ENCODE results near the gene TEKT2. TPM values are rescaled to one million over a fixed set of nuclear protein-coding genes. Genes with fewer than 3 reads are reported as not detected.

Gene TEKT2
- total RNA-seq, 4 donors from 2014 or later = 0.90 TPM; not detected in 3

DNA sequence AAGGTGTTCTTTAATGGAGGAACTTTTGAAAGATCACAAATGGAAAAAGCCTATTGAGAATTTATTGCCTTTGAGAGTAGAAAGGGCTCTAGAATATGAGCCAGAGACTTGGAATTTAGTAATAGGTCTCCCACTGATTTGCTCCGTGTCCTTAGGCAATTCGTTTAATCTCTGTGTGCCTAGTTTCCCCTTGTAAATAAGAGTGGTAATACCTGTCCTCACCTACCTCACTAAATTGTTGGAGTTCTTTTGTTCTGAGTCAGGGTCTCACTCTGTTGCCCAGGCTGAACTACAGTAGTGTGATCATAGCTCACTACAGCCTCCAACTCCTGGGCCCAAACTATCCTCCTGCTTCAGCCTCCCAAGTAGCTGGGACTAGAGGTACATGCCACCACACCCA lies 15.0 kb upstream of the TEKT2 start:
- no peaks in the 10 kb centered on the region for H3K27me3 ChIP-seq
- H3K9me3 ChIP-seq = no peaks in the 10 kb centered on the region
- TF ChIP-seq EP300 (IDR thresholded peaks at IDR 0.05) (no peak), POLR2A (IDR thresholded peaks at IDR 0.05) (no peak)
- TF ChIP-seq, protein P1, sequence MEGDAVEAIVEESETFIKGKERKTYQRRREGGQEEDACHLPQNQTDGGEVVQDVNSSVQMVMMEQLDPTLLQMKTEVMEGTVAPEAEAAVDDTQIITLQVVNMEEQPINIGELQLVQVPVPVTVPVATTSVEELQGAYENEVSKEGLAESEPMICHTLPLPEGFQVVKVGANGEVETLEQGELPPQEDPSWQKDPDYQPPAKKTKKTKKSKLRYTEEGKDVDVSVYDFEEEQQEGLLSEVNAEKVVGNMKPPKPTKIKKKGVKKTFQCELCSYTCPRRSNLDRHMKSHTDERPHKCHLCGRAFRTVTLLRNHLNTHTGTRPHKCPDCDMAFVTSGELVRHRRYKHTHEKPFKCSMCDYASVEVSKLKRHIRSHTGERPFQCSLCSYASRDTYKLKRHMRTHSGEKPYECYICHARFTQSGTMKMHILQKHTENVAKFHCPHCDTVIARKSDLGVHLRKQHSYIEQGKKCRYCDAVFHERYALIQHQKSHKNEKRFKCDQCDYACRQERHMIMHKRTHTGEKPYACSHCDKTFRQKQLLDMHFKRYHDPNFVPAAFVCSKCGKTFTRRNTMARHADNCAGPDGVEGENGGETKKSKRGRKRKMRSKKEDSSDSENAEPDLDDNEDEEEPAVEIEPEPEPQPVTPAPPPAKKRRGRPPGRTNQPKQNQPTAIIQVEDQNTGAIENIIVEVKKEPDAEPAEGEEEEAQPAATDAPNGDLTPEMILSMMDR (IDR thresholded peaks at IDR 0.05) = no peak
- WGBS, 2 donors = 79 to 84% methylated on average over 2 of the region's 2 CpGs
- no peaks in the 10 kb centered on the region for H3K4me1 ChIP-seq
- H3K4me3 ChIP-seq = no peak overlapping the region
- H3K27ac ChIP-seq = no peak overlapping the region
- no peak for DNase-seq (ENCODE audit: low spot score in 2 of 2)
- H3K36me3 ChIP-seq = no peaks in the 10 kb centered on the region

DNA sequence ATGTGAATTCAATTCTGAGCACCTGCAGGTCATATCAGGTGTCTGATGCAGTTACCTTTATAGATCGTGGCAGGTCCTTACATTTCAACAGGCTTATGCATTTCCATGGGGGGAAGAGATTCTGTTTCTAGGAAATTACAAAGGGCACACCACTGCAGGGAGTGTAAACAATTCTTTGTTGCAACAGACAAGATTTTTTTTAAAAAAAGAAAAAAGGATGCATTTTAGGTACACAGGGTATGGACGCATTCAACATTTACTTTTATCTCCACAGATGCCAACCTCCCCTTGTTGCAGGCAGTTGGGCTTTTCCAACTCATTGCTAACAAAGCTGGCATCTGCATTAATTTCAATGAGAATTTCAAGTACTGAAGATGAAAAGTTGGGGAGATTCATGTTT lies 13.5 kb upstream of the TEKT2 start:
- H3K4me3 ChIP-seq = no peak overlapping the region
- H3K9me3 ChIP-seq = no peaks in the 10 kb centered on the region
- DNase-seq (ENCODE audit: low spot score in 2 of 2) = no peak
- TF ChIP-seq POLR2A (IDR thresholded peaks at IDR 0.05) = no peak
- TF ChIP-seq EP300 (IDR thresholded peaks at IDR 0.05) = no peak
- TF ChIP-seq, protein P1 (IDR thresholded peaks at IDR 0.05) = no peak
- no peak overlapping the region for H3K27ac ChIP-seq
- H3K36me3 ChIP-seq = no peaks in the 10 kb centered on the region
- no peaks in the 10 kb centered on the region for H3K27me3 ChIP-seq
- no peaks in the 10 kb centered on the region for H3K4me1 ChIP-seq
- 77 to 81% methylated on average over 2 of the region's 2 CpGs for WGBS, 2 donors

DNA sequence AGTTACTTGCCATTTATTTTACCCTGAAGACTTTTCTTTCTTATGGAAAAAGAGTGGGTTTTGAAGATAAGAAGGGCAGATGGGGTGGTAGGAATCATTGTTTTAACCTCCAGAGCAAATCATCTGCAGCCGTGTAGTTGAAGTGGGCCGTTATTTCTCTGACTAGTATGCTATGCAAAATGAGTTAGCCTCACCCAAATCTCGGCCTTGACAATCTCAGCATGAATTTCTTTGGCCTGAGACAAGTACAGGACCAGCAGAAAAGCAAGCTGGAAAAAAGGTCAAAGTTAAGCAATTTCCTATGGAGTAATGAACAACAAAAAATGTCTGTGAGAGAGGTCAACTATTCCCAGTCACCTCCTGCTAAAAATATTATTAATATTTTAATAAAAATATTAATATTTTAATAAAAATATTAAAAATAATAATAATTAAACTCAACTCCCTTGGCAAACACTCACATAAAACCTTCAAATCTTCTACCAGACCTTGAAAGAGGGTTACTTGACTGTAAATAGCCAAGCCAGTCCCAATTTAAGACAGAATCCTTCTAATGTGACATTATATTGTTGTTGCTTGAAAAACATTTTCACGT lies 6.8 kb upstream of the TEKT2 start:
- no peaks in the 10 kb centered on the region for H3K4me1 ChIP-seq
- H3K9me3 ChIP-seq = no peaks in the 10 kb centered on the region
- no peaks in the 10 kb centered on the region for H3K36me3 ChIP-seq
- 44 to 53% methylated on average over 4 of the region's 4 CpGs for WGBS, 2 donors
- no peak overlapping the region for H3K27ac ChIP-seq
- no peak overlapping the region for H3K4me3 ChIP-seq
- no peak for TF ChIP-seq POLR2A (IDR thresholded peaks at IDR 0.05)
- TF ChIP-seq, protein P1 (IDR thresholded peaks at IDR 0.05) = no peak
- TF ChIP-seq EP300 (IDR thresholded peaks at IDR 0.05) = no peak
- no peak for DNase-seq (ENCODE audit: low spot score in 2 of 2)
- H3K27me3 ChIP-seq = no peaks in the 10 kb centered on the region

DNA sequence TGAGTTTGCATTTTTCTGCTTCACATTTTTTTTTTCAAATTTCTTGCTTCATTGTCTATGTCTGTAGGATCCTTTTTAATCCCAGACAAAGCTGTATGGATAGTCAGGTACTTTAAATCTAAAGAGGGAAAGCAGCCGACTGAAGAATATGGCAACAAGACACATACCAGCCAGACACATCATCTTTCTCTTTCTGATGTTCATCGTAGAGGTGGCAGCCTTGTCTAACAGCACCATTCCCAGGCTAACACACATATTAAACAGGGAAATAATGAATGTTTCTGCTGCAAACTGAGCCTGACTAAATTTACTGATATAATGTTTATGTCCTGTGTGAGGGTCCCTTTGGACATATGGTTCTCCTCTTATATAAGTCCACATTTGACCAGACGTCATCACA lies 3.7 kb upstream of the TEKT2 start:
- 64 to 71% methylated on average over 3 of the region's 3 CpGs for WGBS, 2 donors
- H3K9me3 ChIP-seq = no peaks in the 10 kb centered on the region
- H3K27me3 ChIP-seq = peaks cover 0 to 21% of the 10 kb centered on the region in 2 donors
- H3K27ac ChIP-seq = no peak overlapping the region
- no peak for DNase-seq (ENCODE audit: low spot score in 2 of 2)
- peaks cover 0 to 13% (median 12%) of the 10 kb centered on the region in 4 donors for H3K4me1 ChIP-seq
- H3K36me3 ChIP-seq = no peaks in the 10 kb centered on the region
- TF ChIP-seq POLR2A (IDR thresholded peaks at IDR 0.05) (no peak), EP300 (IDR thresholded peaks at IDR 0.05) (no peak)
- TF ChIP-seq, protein P1 (IDR thresholded peaks at IDR 0.05) = no peak
- H3K4me3 ChIP-seq = no peak overlapping the region

DNA sequence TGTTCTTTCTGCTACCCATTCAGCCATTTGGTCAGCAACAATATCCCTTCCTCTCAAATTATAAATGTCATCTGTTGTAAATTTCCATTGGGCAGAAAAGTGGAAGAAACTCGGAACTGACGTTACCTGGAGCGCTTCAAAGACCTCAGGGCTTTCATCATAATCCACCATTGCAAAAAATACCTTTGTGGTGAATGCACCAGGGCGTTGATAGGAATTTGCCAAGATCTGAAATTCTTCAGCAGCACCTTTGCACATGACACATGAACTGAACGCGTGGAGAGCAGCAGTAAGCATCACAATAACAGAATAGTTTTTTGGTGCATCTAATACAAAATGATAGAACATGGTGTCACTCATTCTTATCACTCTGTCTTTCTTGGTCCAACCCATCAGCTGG lies 3.1 kb upstream of the TEKT2 start:
- no peak overlapping the region for H3K27ac ChIP-seq
- H3K9me3 ChIP-seq = no peaks in the 10 kb centered on the region
- no peaks in the 10 kb centered on the region for H3K36me3 ChIP-seq
- WGBS, 2 donors = 80% methylated on average over 6 of the region's 6 CpGs
- peaks cover 0 to 13% (median 12%) of the 10 kb centered on the region in 4 donors for H3K4me1 ChIP-seq
- H3K4me3 ChIP-seq = no peak overlapping the region
- peaks cover 0 to 26% of the 10 kb centered on the region in 2 donors for H3K27me3 ChIP-seq
- DNase-seq (ENCODE audit: low spot score in 2 of 2) = no peak
- TF ChIP-seq EP300 (IDR thresholded peaks at IDR 0.05) (no peak), POLR2A (IDR thresholded peaks at IDR 0.05) (no peak)
- TF ChIP-seq, protein P1 (IDR thresholded peaks at IDR 0.05) = no peak
